ENCODE data around the gene EXT2.

DNA sequence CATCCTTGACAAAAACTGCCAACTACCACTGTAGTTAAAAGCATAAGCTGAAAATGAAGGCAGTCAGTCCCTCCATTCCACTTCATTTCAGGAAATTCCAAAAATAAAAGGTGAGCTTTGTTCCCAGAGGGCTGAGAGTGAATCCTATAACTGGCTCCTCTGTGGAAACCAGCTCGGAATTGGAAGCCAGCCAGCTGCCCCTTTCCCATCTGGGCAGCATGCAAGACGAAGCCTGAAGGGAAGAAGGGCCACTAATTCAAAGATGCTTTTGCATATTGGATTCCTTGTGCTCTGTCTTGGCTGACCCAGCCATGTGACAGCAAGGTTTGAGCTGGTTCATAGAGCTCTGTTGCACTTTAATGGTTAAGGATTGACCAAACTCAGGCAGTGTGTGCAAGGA lies 131.0 kb downstream of the EXT2 start:
- TF ChIP-seq POLR2A (IDR thresholded peaks at IDR 0.05; ENCODE audit: borderline replicate concordance, extremely low read depth, insufficient read depth, insufficient read length): no peak
- TF ChIP-seq, protein P1, sequence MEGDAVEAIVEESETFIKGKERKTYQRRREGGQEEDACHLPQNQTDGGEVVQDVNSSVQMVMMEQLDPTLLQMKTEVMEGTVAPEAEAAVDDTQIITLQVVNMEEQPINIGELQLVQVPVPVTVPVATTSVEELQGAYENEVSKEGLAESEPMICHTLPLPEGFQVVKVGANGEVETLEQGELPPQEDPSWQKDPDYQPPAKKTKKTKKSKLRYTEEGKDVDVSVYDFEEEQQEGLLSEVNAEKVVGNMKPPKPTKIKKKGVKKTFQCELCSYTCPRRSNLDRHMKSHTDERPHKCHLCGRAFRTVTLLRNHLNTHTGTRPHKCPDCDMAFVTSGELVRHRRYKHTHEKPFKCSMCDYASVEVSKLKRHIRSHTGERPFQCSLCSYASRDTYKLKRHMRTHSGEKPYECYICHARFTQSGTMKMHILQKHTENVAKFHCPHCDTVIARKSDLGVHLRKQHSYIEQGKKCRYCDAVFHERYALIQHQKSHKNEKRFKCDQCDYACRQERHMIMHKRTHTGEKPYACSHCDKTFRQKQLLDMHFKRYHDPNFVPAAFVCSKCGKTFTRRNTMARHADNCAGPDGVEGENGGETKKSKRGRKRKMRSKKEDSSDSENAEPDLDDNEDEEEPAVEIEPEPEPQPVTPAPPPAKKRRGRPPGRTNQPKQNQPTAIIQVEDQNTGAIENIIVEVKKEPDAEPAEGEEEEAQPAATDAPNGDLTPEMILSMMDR (IDR thresholded peaks at IDR 0.05 in 2 of 3, conservative IDR thresholded peaks at IDR 0.05 in 1 of 3; ENCODE audit: borderline replicate concordance in 1 of 3, insufficient read depth in 1 of 3, low read depth in 2 of 3, low read length in 2 of 3): no peak
- TF ChIP-seq, protein P2, sequence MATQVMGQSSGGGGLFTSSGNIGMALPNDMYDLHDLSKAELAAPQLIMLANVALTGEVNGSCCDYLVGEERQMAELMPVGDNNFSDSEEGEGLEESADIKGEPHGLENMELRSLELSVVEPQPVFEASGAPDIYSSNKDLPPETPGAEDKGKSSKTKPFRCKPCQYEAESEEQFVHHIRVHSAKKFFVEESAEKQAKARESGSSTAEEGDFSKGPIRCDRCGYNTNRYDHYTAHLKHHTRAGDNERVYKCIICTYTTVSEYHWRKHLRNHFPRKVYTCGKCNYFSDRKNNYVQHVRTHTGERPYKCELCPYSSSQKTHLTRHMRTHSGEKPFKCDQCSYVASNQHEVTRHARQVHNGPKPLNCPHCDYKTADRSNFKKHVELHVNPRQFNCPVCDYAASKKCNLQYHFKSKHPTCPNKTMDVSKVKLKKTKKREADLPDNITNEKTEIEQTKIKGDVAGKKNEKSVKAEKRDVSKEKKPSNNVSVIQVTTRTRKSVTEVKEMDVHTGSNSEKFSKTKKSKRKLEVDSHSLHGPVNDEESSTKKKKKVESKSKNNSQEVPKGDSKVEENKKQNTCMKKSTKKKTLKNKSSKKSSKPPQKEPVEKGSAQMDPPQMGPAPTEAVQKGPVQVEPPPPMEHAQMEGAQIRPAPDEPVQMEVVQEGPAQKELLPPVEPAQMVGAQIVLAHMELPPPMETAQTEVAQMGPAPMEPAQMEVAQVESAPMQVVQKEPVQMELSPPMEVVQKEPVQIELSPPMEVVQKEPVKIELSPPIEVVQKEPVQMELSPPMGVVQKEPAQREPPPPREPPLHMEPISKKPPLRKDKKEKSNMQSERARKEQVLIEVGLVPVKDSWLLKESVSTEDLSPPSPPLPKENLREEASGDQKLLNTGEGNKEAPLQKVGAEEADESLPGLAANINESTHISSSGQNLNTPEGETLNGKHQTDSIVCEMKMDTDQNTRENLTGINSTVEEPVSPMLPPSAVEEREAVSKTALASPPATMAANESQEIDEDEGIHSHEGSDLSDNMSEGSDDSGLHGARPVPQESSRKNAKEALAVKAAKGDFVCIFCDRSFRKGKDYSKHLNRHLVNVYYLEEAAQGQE (IDR thresholded peaks at IDR 0.05; ENCODE audit: low read depth): no peak
